H9 (cell line): ENCODE results near the gene PLAC8. TPM values are rescaled to one million over a fixed set of nuclear protein-coding genes. Genes with fewer than 3 reads are reported as not detected.

Experiments used
- DNase-seq: peaks from one replicate; pipeline ENCODE4 v3.0.0-alpha.2; 2017
- H2AFZ ChIP-seq: one replicate; pipeline ENCODE4 v1.6.1; 2013; ENCODE audit warnings: mild to moderate bottlenecking, low read length, control low read depth, moderate library complexity
- H2AK5ac ChIP-seq: 2 replicates; pipeline ENCODE4 v1.6.1; 2013; ENCODE audit warnings: low read length, control low read depth, mixed read lengths; ENCODE audit not compliant: insufficient read length
- H2BK120ac ChIP-seq: one replicate; pipeline ENCODE4 v1.6.1; 2013; ENCODE audit warnings: low read depth, mild to moderate bottlenecking, low read length, control low read depth, inconsistent platforms; ENCODE audit not compliant: poor library complexity, severe bottlenecking
- H2BK12ac ChIP-seq: 2 replicates; pipeline ENCODE4 v1.6.1; 2013; ENCODE audit warnings: low read length, control low read depth, mixed read lengths, low read depth; ENCODE audit not compliant: insufficient read length
- H2BK15ac ChIP-seq: 2 replicates; pipeline ENCODE4 v1.6.1; 2013; ENCODE audit warnings: low read depth, low read length, control low read depth
- H2BK20ac ChIP-seq: one replicate; pipeline ENCODE4 v1.6.1; 2013; ENCODE audit warnings: low read depth, mild to moderate bottlenecking, low read length, control low read depth, inconsistent platforms; ENCODE audit not compliant: poor library complexity, severe bottlenecking
- H2BK5ac ChIP-seq: 2 replicates; pipeline ENCODE4 v1.6.1; 2013; ENCODE audit warnings: low read length, control low read depth, mixed read lengths; ENCODE audit not compliant: insufficient read length
- H3K14ac ChIP-seq: 2 replicates; pipeline ENCODE4 v1.6.1; 2013; ENCODE audit warnings: low read length, control low read depth; ENCODE audit not compliant: insufficient read depth
- H3K18ac ChIP-seq: 2 replicates; pipeline ENCODE4 v1.6.1; 2013; ENCODE audit warnings: low read depth, mild to moderate bottlenecking, mixed read lengths, low read length, control low read depth; ENCODE audit not compliant: insufficient read length
- H3K23ac ChIP-seq: 2 replicates; pipeline ENCODE4 v1.6.1; 2013; ENCODE audit warnings: low read length, control low read depth, mixed read lengths, low read depth; ENCODE audit not compliant: insufficient read length
- H3K23me2 ChIP-seq: 2 replicates; pipeline ENCODE4 v1.6.1; 2013; ENCODE audit warnings: low read depth, mild to moderate bottlenecking, mixed read lengths, low read length, control low read depth; ENCODE audit not compliant: insufficient read length, poor library complexity, severe bottlenecking
- H3K27ac ChIP-seq: 2 replicates; pipeline ENCODE4 v1.5.1; 2013; ENCODE audit warnings: low read length, control low read depth, mixed read lengths, low read depth; ENCODE audit not compliant: insufficient read length
- H3K27me3 ChIP-seq: 2 replicates; pipeline ENCODE4 v1.6.1; 2013; ENCODE audit warnings: low read length, control low read depth, inconsistent platforms; ENCODE audit not compliant: insufficient read depth
- H3K4ac ChIP-seq: 2 replicates; pipeline ENCODE4 v1.6.1; 2013; ENCODE audit warnings: low read depth, mild to moderate bottlenecking, control low read depth, inconsistent platforms, low read length, moderate library complexity
- H3K4me1 ChIP-seq: 2 replicates; pipeline ENCODE4 v1.6.1; 2013; ENCODE audit warnings: low read length, control low read depth, inconsistent platforms; ENCODE audit not compliant: insufficient read depth
- H3K4me2 ChIP-seq: 2 replicates; pipeline ENCODE4 v1.6.1; 2013; ENCODE audit warnings: low read length, control low read depth, mixed read lengths; ENCODE audit not compliant: insufficient read length, insufficient read depth
- H3K56ac ChIP-seq: 2 replicates; pipeline ENCODE4 v1.6.1; 2013; ENCODE audit warnings: low read depth, mild to moderate bottlenecking, mixed read lengths, low read length, control low read depth; ENCODE audit not compliant: insufficient read length
- H3K79me1 ChIP-seq: 2 replicates; pipeline ENCODE4 v1.6.1; 2013; ENCODE audit warnings: low read depth, mild to moderate bottlenecking, moderate library complexity, low read length, control low read depth, inconsistent platforms; ENCODE audit not compliant: insufficient read depth, poor library complexity, severe bottlenecking
- H3K79me2 ChIP-seq: 2 replicates; pipeline ENCODE4 v1.6.1; 2013; ENCODE audit warnings: low read length, control low read depth, inconsistent platforms; ENCODE audit not compliant: insufficient read depth
- H3K9ac ChIP-seq: 2 replicates; pipeline ENCODE4 v1.6.1; 2013; ENCODE audit warnings: low read length, control low read depth, mixed read lengths; ENCODE audit not compliant: insufficient read length; ENCODE audit errors: extremely low read depth
- H3K9me3 ChIP-seq: one replicate; pipeline ENCODE4 v1.6.1; 2013; ENCODE audit warnings: low read depth, low read length, inconsistent platforms; ENCODE audit not compliant: control insufficient read depth
- H3T11ph ChIP-seq: one replicate; pipeline ENCODE4 v1.6.1; 2013; ENCODE audit warnings: mild to moderate bottlenecking, low read length, control low read depth, inconsistent platforms
- H4K20me1 ChIP-seq: one replicate; pipeline ENCODE4 v1.6.1; 2013; ENCODE audit not compliant: control insufficient read depth, insufficient read length, insufficient read depth
- H4K5ac ChIP-seq: 2 replicates; pipeline ENCODE4 v1.6.1; 2013; ENCODE audit warnings: low read depth, mild to moderate bottlenecking, mixed read lengths, low read length, control low read depth; ENCODE audit not compliant: insufficient read length
- H4K8ac ChIP-seq: replicated peaks from 2 replicates; pipeline ENCODE4 v1.6.1; 2013; ENCODE audit warnings: low read length, control low read depth, mixed read lengths, low read depth; ENCODE audit not compliant: insufficient read length
- H4K91ac ChIP-seq: 2 replicates; pipeline ENCODE4 v1.6.1; 2013; ENCODE audit warnings: low read depth, mild to moderate bottlenecking, moderate library complexity, mixed read lengths, low read length, control low read depth; ENCODE audit not compliant: insufficient read length
- H3K27ac Mint-ChIP-seq, 3 experiments: 2 replicates in 2 of 3; 3 replicates in 1 of 3; pipeline ENCODE4 v1.8.0; 2020 to 2021; ENCODE audit warnings: mixed read lengths in 3 of 3, mild to moderate bottlenecking in 1 of 3, moderate library complexity in 1 of 3
- H3K27me3 Mint-ChIP-seq: 2 replicates; pipeline ENCODE4 v1.8.0; 2021; ENCODE audit warnings: low read depth, mild to moderate bottlenecking, moderate library complexity, mixed read lengths
- H3K36me3 Mint-ChIP-seq, 3 experiments: 2 replicates in 2 of 3; 3 replicates in 1 of 3; pipeline ENCODE4 v1.8.0; 2020 to 2021; ENCODE audit warnings: low read depth in 3 of 3, mixed read lengths in 3 of 3; ENCODE audit not compliant: insufficient read depth in 1 of 3
- H3K4me1 Mint-ChIP-seq, 2 experiments: 2 replicates each; pipeline ENCODE4 v1.8.0; 2020; ENCODE audit warnings: mixed read lengths in 2 of 2
- H3K4me3 Mint-ChIP-seq, 2 experiments: 2 replicates in 1 of 2; 3 replicates in 1 of 2; pipeline ENCODE4 v1.8.0; 2020 to 2021; ENCODE audit warnings: mild to moderate bottlenecking in 2 of 2, mixed read lengths in 2 of 2, moderate library complexity in 1 of 2
- H3K9me3 Mint-ChIP-seq, 2 experiments: 2 replicates in 1 of 2; 3 replicates in 1 of 2; pipeline ENCODE4 v1.8.0; 2020; ENCODE audit warnings: mild to moderate bottlenecking in 2 of 2, mixed read lengths in 2 of 2, moderate library complexity in 1 of 2
- CTCF ChIP-seq: fragments of 200-600 bp; sonication (generic); conservative IDR thresholded peaks from 3 replicates; pipeline ENCODE4 v1.8.0; 2021; ENCODE audit warnings: antibody characterized with exemption, mild to moderate bottlenecking
- WGBS: extraction: QIAGEN DNeasy Blood & Tissue Kit; methylation state at CpG from one replicate; pipeline ENCODE4 v1.1.7; 2013; ENCODE audit warnings: missing lambda C conversion rate, low lambda C conversion rate, mixed read lengths; ENCODE audit not compliant: insufficient read length; ENCODE audit errors: extremely low coverage; 5-methylcytosine and 5-hydroxymethylcytosine counted together
- total RNA-seq: library from RNA; stranded (reverse); gene quantifications from 2 replicates; pipeline ENCODE4 v1.2.1, GENCODE V29; 2021

Gene PLAC8
- total RNA-seq, 1 experiment from 2014 or later, result 1.6 TPM

- Histone ChIP-seq H3K79me2 (no peaks in the 10 kb centered on the region), H3K9ac (no peak overlapping the region), H3K27ac (no peak overlapping the region), H4K5ac (no peak overlapping the region), H3K23ac (no peak overlapping the region), H2BK120ac (no peak overlapping the region), H2BK5ac (no peak overlapping the region), H3K23me2 (peaks cover 5% of the 10 kb centered on the region), H4K20me1 (no peaks in the 10 kb centered on the region), H2BK12ac (no peak overlapping the region), H3K79me1 (no peaks in the 10 kb centered on the region), H3K4me2 (no peak overlapping the region), H2BK20ac (no peak overlapping the region), H2BK15ac (no peak overlapping the region), H2AK5ac (no peak overlapping the region), H3K27me3 (no peaks in the 10 kb centered on the region), H2AFZ (no peak overlapping the region), H3K4me1 (no peaks in the 10 kb centered on the region), H3K14ac (no peak overlapping the region), H3K18ac (no peak overlapping the region), H4K8ac (no peak overlapping the region), H4K91ac (no peak overlapping the region), H3K4ac (no peak overlapping the region), H3T11ph (no peak overlapping the region), H3K56ac (no peak overlapping the region), H3K9me3 (no peaks in the 10 kb centered on the region)
- H3K27me3 Mint-ChIP-seq, result peaks cover 18% of the 10 kb centered on the region
- no peak for DNase-seq
- H3K27ac Mint-ChIP-seq, result no peak overlapping the region; a peak in 1 of 7 replicates
- H3K4me3 Mint-ChIP-seq, result peak overlapping the region in 1 of 2 experiments; percentile 17; a peak in 2 of 5 replicates
- H3K36me3 Mint-ChIP-seq, result no peaks in the 10 kb centered on the region
- no peaks in the 10 kb centered on the region; a peak in 1 of 5 replicates for H3K9me3 Mint-ChIP-seq
- no peak for TF ChIP-seq CTCF
- no CpG with 5 or more reads among the region's 26 CpGs for WGBS
- H3K4me1 Mint-ChIP-seq, result peaks cover 16 to 18% of the 10 kb centered on the region in 2 experiments
Observed at GRCh38 chr4:83108101-83108861, 6.2 kb downstream of the PLAC8 start.
